Osteocyte (in vitro differentiated cells): ENCODE results near the gene KYAT1. TPM values are rescaled to one million over a fixed set of nuclear protein-coding genes. Genes with fewer than 3 reads are reported as not detected.

ENCODE experiments used
- DNase-seq: peaks from one replicate; pipeline ENCODE4 v3.0.0; 2021; ENCODE audit warnings: mixed read lengths; ENCODE audit not compliant: unreplicated experiment; ENCODE audit errors: extremely low spot score
- H3K27ac Mint-ChIP-seq: one replicate; pipeline ENCODE4 v1.8.0; 2021; ENCODE audit warnings: mild to moderate bottlenecking, mixed read lengths; ENCODE audit not compliant: unreplicated experiment
- H3K27me3 Mint-ChIP-seq: one replicate; pipeline ENCODE4 v1.8.0; 2021; ENCODE audit warnings: mixed read lengths; ENCODE audit not compliant: unreplicated experiment
- H3K36me3 Mint-ChIP-seq: one replicate; pipeline ENCODE4 v1.8.0; 2021; ENCODE audit warnings: mixed read lengths; ENCODE audit not compliant: unreplicated experiment
- H3K4me1 Mint-ChIP-seq: one replicate; pipeline ENCODE4 v1.8.0; 2021; ENCODE audit warnings: mixed read lengths; ENCODE audit not compliant: unreplicated experiment
- H3K4me3 Mint-ChIP-seq: one replicate; pipeline ENCODE4 v1.8.0; 2021; ENCODE audit warnings: mild to moderate bottlenecking, moderate library complexity, mixed read lengths; ENCODE audit not compliant: unreplicated experiment
- H3K9me3 Mint-ChIP-seq: one replicate; pipeline ENCODE4 v1.8.0; 2021; ENCODE audit warnings: mixed read lengths; ENCODE audit not compliant: unreplicated experiment
- CTCF ChIP-seq: fragments of 200-600 bp; sonication (generic); IDR thresholded peaks from 2 replicates; pipeline ENCODE4 v1.5.0; 2021; ENCODE audit warnings: antibody characterized with exemption, mild to moderate bottlenecking, moderate library complexity
- total RNA-seq: library from RNA; stranded (reverse); gene quantifications from 2 replicates; pipeline ENCODE4 v1.2.1, GENCODE V29; 2021

Gene KYAT1
- total RNA-seq, 1 donor from 2014 or later, result 6.5 TPM

- Mint-ChIP-seq H3K9me3 (no peaks in the 10 kb centered on the region), H3K27me3 (no peaks in the 10 kb centered on the region), H3K36me3 (no peaks in the 10 kb centered on the region), H3K4me1 (peaks cover 7% of the 10 kb centered on the region), H3K27ac (peak overlapping the region; percentile 24), H3K4me3 (no peak overlapping the region)
- TF ChIP-seq CTCF, result no peak
- DNase-seq, result no peak
Measured at GRCh38 chr9:128870128-128870940, 11.4 kb downstream of the KYAT1 start.

- TF ChIP-seq CTCF, result peak; percentile 91
- Mint-ChIP-seq H3K27me3 (no peaks in the 10 kb centered on the region), H3K27ac (no peak overlapping the region), H3K9me3 (no peaks in the 10 kb centered on the region), H3K36me3 (no peaks in the 10 kb centered on the region), H3K4me3 (no peak overlapping the region), H3K4me1 (no peaks in the 10 kb centered on the region)
- peak; percentile 89 for DNase-seq
Measured at GRCh38 chr9:128863647-128864046, 18.1 kb downstream of the KYAT1 start.

GRCh38 chr9:128862401-128862851 is 19.3 kb downstream of the KYAT1 start:
- Mint-ChIP-seq H3K9me3 (no peaks in the 10 kb centered on the region), H3K27me3 (no peaks in the 10 kb centered on the region), H3K36me3 (no peaks in the 10 kb centered on the region), H3K4me1 (no peaks in the 10 kb centered on the region), H3K4me3 (no peak overlapping the region), H3K27ac (no peak overlapping the region)
- DNase-seq, result no peak
- no peak for TF ChIP-seq CTCF

DNA sequence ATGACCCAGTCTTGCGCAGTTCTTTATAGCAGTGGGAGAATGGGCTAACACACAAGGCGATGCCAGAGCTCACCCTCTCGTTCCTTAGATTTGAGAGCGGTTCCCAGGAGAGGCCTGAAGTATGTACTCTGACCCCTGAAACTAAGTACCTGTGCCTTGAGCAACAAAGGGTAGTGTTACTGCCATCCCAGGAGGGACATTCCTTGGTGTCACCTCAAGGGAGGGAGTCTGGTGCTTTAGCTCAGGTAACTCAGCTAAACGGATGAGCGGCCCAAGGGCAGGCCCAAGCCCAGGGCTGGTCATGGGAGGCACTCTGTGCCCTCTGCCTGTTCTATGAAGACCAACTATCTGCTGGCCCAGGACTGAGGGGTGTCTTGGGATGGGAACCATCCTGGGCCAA is 20.2 kb downstream of the KYAT1 start:
- H3K9me3 Mint-ChIP-seq, result no peaks in the 10 kb centered on the region

More for the DNA sequence above, 20.2 kb downstream of the KYAT1 start:
- no peaks in the 10 kb centered on the region for H3K4me1 Mint-ChIP-seq
- H3K36me3 Mint-ChIP-seq, result no peaks in the 10 kb centered on the region
- H3K4me3 Mint-ChIP-seq, result no peak overlapping the region
- DNase-seq, result no peak
- H3K27me3 Mint-ChIP-seq, result no peaks in the 10 kb centered on the region
- no peak for TF ChIP-seq CTCF
- H3K27ac Mint-ChIP-seq, result no peak overlapping the region
